Esophagus squamous epithelium (tissue), 4 donors: ENCODE results near the gene ENTPD5.

Experiments used
- CTCF ChIP-seq, 6 experiments: fragments of 450-650 bp in 4 of 6; fragments of 200-600 bp in 2 of 6; sonication (generic) in 2 of 6; IDR thresholded peaks; one replicate each; pipeline ENCODE4 v1.5.1; 2016 to 2019; ENCODE audit warnings: antibody characterized with exemption in 6 of 6, mild to moderate bottlenecking in 4 of 6, moderate library complexity in 4 of 6
- POLR2A ChIP-seq, 4 donors: fragments of 450-650 bp; IDR thresholded peaks; one replicate each; pipeline ENCODE4 v1.6.1; 2017; ENCODE audit warnings: antibody characterized with exemption in 4 of 4, mild to moderate bottlenecking in 4 of 4, moderate library complexity in 3 of 4

DNA sequence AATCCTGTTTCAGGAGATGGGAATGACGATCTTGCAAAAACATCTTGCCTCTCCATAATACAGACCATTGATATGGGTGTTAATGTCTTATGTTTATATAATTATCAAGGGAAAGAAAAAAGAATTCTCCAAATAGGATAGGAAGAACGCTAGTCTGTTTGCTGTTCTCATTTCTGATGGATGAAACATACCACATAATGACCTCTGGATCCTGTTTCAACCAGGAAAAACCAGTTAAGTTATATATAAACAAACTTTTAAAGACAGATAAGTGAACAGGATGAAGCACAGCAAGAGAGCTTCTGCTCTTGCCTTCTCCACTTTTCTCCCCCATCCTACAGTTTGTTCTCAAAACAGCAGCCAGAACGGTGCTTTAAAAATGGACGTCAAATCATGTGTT, 41.2 kb downstream of the ENTPD5 start:
- TF ChIP-seq CTCF (IDR thresholded peaks at IDR 0.05): no peak
- TF ChIP-seq POLR2A (IDR thresholded peaks at IDR 0.05): no peak
